Kasumi-1 (cell line): ENCODE results near the gene IRF9.
A peak's percentile ranks its signal among the peaks of the same experiment; 100 is the strongest.
"Not testable (repeated sequence)": the region's sequence is repeated elsewhere in the genome, so short reads cannot be mapped to it uniquely, and the experiment has no call there.

Experiments
- DNase-seq, 2 experiments: peaks; one replicate each; lab custom pipeline; 2025; lab: John Stamatoyannopoulos, UW

Gene IRF9

GRCh38 chr14:24194873-24195185 is 33.8 kb downstream of the IRF9 start:
- DNase-seq, result no peak

DNA sequence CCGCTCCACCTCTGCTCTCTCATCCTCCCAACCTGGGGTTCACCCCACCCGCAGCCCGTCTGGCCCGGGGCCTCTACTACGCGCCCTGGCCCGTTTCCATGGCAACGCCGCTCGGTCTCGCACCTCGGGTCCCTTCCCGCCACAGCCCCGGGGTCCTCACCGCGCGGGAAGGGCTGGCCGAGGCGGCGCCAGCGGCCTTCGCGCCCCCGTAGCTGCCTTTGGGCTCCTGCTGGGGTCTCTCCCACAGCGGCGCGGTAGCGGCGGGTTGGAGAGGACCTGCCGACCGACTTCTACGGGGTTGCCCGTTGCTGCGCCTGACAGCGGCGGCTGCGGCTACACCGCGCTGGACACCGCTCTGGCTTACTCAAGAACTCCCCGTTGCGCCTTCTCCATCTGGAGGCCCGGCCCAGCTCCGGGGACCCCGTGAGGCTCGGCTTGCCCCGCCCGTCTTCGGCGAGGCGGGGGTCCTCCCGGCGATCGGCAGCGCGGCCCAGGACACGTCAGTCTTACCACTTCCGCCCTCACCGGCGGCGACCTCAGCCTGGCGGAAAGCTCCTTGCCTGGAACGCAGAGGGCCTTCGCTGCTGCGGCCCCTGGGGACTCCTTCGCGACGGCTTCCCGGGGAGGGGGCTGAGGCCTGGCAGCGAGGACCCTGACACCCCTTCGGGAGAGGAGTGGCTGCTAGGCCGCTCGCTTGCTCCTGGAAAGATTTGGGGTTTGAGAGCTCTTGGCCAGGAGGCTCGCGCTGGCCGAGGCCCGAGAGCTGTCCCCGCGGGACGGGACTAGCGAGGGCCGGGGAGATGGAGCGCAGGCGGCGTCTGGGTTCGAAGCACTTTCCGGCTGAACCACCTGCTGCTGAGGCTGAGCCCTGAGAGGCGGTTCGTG is 34.4 kb downstream of the IRF9 start, which contains the start of gene TM9SF1:
Gene TM9SF1, minus strand, starts transcription at position 256 of the 885 bp plus-strand sequence. CDS start 422 bp downstream, outside the sequence.
- DNase-seq, result peak; percentile 68 to 83

DNA sequence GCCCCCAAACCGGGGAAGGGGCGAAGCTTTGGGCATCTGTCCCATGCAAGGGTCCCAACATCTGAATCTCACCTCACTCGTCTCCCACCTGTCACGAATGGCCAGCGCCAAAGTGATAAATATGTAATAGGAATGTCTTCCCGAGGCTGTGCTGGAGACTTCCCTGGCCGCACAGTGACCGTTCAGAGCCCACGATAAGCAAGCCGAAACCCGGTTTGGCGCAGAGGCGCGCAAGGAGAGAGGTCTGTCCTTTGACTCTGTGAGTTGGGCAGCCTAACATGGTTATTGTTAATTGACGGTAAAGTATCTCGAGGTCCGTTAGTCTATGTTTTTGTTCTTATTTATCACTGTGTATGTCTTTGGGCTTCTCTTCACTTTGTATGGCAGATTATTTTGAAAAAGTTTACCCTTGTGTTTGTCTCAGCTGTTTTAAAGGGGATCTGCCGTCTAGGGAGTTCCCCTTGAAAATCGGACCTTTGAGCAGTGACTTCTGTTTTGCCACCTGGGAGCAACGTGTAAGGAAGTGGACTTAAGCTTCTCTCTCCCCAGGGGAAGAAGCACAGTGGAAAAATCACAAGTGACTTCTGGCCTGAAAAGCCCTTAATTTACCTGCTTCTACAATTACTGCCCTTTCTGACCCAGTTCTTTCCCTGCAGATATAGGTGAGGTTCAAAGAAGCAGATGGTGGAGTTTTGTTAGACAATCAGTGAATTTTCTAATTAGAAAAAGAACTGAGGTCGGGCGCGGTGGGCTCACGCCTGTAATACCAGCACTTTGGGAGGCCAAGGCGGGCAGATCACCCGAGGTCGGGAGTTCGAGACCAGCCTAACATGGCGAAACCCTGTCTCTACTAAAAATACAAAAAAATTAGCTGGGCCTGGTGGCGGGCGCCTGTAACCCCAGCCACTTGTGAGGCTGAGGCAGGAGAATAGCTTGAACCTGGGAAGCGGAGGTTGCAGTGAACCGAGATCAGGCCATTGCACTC is 35.3 kb downstream of the IRF9 start:
- DNase-seq, result peak; percentile 13 to 57

GRCh38 chr14:24197056-24197450 is 36.0 kb downstream of the IRF9 start:
- DNase-seq, result no peak

DNA sequence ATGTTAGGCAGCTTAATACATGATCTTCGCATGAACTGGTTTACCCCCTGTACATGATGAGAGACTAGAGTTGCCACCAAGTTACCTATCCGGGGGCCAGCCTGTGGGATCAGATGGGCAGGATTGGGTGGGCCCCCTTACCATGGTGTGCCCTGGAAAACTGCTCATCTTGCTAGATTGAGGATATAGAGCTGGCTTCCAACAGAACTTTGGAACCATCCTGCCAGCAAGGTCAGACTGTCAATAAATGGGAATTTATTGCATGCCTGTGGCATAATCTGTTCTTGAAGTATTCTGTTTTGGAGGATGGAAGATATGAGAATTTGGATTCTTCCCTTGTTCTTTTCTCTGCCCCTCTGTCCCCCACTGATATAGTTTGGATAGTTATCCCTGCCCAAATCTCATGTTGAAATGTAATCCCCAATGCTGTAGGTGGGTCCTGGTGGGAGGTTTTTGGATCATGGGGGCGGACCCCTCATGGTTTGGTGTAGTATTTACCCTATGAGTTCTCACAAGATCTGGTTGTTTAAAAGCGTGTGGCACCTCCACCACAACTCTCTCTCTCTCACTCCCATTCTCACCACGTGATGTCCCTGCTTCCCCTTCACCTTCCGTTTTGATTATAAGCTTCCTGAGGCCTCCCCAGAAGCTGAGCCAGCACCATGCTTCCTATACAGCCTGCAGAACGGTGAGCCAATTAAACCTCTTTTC is 37.9 kb downstream of the IRF9 start:
- DNase-seq, result peak; percentile 3 to 21

DNA sequence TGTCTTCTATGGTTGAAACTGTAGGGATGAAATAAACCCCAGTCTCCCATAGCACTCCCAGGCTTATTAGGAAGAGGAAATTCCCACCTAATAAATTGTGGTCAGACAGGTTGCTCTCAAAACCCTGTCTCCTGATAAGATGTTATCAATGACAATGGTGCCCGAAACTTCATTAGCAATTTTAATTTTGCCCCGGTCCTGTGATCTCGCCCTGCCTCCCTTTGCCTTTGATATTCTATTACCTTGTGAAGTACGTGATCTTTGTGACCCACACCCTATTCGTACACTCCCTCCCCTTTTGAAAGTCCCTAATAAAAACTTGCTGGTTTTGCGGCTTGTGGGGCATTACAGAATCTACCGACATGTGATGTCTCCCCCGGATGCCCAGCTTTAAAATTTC is 41.5 kb downstream of the IRF9 start:
- DNase-seq, result not testable (repeated sequence)

- not testable (repeated sequence) for DNase-seq
Measured at GRCh38 chr14:24203249-24203886, 42.3 kb downstream of the IRF9 start.

DNA sequence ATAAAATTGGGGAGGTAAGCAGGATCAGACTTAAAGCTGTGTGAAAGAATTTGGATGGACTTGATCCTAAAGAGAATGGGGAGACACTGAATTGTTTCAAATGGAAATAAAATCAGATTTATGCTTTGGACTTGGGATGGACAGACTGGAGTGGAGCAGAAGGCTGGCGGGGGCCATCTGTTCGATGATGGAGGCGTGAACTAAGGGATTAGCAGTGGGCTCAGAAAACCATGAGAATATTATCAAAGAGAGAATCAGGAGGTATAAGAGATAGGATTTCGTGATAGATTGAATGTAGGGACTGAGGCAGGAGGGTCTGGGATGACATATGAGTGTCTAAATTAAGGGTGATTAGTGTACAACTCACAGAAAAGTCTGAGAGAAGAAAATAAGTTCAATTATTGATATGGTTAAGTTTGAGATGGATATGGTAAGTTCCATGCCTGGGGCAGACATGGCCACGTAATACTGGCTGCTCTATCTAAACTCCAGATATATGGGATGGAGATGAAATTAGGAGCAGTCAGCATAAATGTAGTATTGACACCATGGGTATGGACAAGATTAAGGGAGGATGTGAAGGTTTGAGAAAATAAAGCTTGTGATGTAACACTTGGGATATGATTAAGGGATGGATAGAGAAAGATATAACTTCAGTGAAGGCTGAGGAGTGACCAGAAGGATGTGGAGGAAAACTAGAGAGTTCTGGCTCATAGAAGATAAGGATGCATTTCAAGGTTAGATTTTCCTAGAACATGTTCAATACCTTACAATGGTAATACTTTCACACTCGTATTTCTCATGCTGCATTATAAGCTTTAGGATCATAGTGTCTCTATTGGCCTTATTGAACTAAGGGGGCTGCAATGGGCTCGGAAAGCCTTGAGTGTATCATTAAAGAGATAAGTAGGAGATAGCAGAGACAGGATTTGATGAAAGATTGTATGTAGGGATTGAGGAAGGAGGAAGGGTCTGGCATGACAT is 43.4 kb downstream of the IRF9 start:
- DNase-seq, result no peak

- DNase-seq, result no peak
Measured at GRCh38 chr14:24206260-24207103, 45.4 kb downstream of the IRF9 start.

- no peak for DNase-seq
Measured at GRCh38 chr14:24207104-24207551, 46.1 kb downstream of the IRF9 start.

- no peak for DNase-seq
Measured at GRCh38 chr14:24207625-24208024, 46.6 kb downstream of the IRF9 start.

GRCh38 chr14:24211311-24211710 is 50.2 kb downstream of the IRF9 start:
- no peak for DNase-seq

DNA sequence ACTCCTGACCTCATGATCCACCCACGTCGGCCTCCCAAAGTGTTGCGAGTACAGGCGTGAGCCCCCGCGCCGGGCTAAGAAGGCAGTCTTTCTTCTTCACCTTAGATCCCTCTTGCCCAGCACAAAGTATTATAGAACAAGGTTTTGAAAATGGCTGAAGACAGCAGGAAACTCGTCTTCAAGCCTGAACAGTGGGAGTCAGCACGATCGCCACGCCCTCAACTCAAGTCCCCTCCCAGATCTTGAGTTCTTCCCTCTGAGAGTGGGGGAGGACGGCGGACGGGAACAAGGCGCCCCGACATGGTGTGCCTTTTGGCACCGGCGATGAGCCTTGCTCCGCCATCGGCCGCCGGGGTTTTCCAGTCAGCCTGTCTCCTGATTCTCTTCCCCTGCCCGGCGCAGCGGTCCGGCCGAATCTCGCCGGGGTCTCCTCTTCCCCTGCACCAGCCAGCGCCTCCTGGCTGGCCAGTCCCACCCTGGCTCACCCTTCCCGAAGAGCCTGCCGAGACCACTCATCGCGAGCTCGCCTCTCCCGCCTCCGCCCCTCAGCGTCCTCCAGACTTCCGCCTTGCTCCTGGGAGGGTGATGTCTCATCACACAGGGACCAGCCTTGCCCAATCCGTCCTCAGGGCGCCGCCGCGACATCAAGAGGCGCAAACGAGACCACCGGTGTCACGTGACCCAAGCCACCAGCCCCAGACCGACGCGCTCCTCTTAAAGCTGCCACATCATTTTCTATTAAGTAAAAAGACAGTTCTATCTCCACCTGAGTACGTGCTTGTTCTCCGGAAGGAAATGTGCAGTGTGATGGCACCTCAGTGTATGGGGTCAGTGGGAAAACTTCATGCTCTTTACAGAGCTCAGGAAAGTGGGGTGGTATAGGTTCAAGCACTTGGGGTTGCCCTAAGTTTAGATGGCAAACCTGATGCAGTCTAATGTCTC is 52.1 kb downstream of the IRF9 start, which contains the start of gene CHMP4A:
Gene CHMP4A, minus strand, starts transcription at position 565 of the 942 bp plus-strand sequence. Its CDS starts 49 bp downstream, at position 516.
- DNase-seq, result peak; percentile 97

DNA sequence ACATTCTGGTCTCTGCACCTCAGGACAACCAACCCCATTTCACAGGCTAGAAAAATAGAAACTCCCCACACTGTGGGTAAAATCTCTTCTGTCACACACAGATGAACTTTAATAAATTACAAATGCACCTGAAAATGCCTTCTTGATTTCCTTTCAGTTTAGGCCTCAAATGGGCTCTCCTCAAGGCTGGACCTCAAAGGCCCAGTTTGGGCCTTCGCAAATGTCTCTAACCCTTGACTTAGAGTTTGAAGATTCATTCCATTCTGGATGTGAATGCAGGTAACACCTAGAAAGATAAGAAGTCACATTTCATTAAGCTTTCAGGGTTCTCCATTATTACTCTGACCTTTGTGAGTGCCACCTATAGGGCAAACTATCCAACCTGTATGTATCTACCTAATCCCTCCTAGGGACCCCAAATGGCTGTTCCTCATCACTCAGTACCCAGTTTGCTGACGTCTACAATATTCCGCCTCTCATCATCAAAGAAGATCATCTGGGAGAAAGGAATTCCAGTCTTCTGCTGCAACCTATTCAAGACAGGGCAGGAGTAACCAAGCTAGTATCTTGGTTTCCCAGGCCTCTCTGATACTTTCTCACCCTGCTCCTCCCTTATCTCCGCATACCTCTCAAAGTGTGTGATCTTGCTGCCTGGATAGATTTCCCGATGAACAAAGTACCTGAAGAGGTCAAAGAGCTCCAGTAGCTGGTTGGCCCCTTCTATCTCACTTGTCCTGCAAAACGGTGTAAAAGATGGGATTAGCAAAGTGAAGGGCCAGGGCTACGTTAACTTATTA is 53.0 kb downstream of the IRF9 start:
- no peak for DNase-seq

DNA sequence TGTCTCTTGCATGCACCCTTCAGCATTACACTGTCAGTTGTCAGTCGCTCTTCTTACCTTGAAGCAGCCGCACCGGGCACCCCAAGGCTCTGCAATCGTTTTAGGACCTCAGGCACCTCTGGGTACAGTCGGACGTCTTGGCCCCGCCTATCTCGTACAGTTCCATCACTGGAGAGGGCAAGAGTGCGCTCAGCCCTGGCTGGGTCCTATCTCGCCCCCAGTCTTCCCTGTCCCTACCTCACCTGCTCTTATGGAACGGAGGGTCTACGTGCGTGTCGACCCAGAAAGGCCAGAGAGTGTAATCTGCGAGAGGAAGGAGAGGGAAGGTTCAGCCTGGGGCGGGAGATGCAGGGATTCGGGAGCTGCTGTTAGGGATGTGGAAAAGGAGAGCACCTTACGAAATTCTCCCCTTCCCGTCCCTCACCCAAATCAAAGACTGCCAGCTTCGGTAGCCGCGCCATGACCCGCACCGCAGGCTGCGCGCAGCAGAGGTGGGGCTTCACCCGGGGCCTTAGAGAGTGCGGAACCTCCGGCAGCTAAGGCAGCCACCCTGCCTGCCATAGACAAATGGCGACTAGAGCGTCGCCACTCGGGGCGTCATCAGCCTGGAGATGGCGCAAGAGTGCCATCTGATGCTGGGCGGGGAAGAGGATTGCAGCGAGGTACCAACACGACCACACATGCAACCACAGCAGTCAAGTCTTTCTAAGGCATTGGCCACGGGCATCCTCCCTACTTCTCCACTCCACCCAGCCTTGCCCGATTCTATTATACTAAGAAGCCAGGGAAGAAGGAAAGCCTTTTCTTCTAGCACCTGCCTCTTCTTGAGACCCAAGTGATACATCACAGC is 54.7 kb downstream of the IRF9 start, which contains the start of gene MDP1:
Gene MDP1, minus strand, starts transcription at position 572 of the 850 bp plus-strand sequence. Its CDS starts 111 bp downstream, at position 461.
- peak; percentile 91 to 92 for DNase-seq
